Stimulated activated CD8-positive, alpha-beta memory T cell treated with anti-CD3 and anti-CD28 coated beads, Interleukin-15, amount 100 ng/mL, for 48 hours (primary cell): ENCODE measurements around the gene WWOX.
"Not testable (repeated sequence)": the region's sequence is repeated elsewhere in the genome, so short reads cannot be mapped to it uniquely, and the experiment has no call there.

Source experiments
- DNase-seq, 2 donors: peaks; one replicate each; pipeline ENCODE4 v3.0.0-alpha.2; 2020; ENCODE audit warnings: low read depth in 2 of 2

WWOX gene

DNA sequence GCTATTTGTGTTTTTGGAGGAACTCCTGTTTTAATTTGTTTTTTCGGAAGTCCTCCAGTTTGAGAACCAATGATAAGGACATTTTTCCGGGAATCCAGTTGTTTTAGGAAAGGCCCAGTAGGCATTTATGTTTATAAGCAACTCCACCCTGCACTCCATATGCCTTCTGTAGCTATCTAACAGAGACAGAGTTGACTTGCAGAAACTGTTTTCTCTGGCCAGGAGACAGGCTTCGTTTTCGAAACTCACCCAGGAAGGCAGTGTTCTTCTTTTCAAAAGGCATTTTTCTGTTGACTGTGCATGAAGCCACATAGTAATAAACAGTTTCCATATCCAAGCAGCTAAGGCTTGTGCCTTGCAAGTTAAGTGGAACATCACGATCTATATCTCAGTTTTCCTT is 587.1 kb downstream of the WWOX start:
- no peak for DNase-seq

GRCh38 chr16:78689028-78689427 is 589.6 kb downstream of the WWOX start:
- no peak for DNase-seq

DNA sequence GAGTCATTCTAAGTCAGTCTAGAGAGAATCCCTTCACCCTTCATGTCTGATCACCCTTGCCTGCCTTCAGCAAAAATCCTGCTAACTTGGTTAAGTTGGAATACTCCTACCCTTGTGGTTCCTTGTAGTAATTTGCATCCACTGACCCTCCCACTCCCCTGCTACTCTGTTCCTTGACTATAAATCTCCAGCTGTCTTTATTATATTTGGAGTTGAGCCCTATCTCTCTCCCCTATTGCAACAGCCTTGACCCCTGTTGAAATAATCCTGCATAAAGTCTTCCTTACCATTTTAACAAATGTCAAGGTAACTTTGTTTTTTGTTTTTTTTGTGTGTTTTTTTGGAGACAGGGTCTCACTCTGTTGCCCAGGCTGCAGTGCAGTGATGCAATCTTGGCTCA is 590.1 kb downstream of the WWOX start:
- no peak for DNase-seq

GRCh38 chr16:78690510-78690909 is 591.1 kb downstream of the WWOX start:
- no peak for DNase-seq

DNA sequence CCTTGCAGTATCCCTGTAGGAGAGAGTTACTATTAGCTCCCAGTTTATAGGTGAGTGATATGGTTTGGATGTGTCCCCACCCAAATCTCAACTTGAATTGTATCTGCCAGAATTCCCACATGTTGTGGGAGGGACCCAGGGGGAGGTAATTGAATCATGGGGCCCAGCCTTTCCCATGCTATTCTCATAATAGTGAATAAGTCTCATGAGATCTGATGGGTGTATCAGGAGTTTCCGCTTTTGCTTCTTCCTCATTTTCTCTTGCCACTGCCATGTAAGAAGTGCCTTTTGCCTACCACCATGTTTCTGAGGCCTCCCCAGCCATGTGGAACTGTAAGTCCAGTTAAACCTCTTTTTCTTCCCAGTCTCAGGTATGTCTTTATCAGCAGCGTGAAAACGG is 592.3 kb downstream of the WWOX start:
- not testable (repeated sequence) for DNase-seq

- no peak for DNase-seq
Observed at GRCh38 chr16:78693496-78693895, 594.0 kb downstream of the WWOX start.

DNA sequence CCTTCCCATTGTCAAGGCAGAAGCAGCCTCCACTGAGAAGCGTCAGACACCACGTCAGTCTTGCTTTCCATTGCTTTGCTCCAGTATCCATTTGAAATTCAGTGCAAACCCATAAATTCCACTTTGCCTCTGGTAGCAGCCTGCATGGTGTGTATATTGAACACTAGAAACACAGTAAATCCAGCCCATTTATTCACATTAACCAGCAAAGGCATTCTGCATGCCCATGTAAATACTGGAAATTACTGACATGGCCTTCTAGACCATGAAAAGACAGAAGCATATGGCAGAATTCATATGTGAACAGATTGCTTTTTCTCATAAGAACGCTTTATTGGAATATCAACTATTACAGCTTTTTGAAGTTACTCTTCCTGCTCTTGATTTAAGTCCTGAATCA is 595.0 kb downstream of the WWOX start:
- DNase-seq: no peak

DNA sequence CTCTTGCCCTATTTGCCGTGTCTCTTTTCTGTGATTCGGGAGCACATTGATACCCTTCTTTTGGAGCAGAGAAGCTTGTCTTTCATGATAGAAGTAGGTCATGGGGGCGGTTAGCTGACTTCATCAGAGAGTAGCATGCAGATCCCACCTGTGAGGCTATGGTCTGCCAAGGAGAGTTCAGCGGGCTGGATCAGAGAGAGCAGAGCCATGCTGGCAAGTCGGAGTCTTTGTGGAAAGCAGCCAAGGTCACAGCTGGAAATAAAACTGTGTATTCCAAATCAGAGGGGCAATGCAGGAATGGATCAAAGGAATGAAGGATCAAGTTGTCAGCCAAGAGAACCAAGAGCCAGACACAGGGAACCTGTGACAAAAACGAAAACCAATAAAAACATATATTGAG is 595.9 kb downstream of the WWOX start:
- DNase-seq: no peak

GRCh38 chr16:78696797-78697196 is 597.3 kb downstream of the WWOX start:
- no peak for DNase-seq

- no peak for DNase-seq
Observed at GRCh38 chr16:78697426-78697825, 598.0 kb downstream of the WWOX start.

DNA sequence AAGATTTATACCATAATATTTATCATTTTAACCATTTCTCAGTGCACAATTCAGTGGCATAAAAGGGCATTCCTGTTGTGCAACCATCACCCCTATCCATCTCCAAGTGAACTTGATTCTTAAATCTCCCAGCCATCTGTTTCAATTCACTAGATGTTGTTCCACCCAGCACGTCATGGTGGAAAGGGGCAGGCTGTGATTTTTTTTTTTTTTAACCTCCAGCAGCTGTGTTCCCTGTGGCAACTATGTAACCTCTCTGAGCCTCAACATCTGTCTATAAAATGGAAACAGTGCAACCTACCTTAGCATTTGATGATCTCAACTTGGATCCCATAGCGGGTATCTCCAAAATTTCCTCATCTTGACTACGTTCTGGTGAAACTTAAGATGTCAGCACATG is 604.5 kb downstream of the WWOX start:
- no peak for DNase-seq

DNA sequence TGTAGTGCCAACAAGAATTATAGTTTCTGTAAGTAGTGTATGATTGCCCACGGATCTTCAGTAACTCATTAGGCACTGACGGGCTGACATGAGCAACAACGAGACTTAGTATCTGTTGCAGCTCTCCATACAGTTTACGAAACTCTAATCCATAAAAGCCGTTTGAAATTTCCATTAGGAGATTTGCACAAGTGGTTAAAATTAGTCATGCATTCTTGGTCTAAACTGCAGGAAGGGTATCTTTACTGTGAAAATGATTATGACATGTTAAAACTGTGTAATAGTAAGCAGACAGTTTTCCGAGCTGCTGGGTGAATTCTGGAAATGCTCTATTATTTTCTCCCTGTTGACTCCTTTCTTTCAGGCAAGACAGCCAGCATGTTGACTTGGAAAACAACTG is 605.0 kb downstream of the WWOX start:
- DNase-seq: no peak

DNA sequence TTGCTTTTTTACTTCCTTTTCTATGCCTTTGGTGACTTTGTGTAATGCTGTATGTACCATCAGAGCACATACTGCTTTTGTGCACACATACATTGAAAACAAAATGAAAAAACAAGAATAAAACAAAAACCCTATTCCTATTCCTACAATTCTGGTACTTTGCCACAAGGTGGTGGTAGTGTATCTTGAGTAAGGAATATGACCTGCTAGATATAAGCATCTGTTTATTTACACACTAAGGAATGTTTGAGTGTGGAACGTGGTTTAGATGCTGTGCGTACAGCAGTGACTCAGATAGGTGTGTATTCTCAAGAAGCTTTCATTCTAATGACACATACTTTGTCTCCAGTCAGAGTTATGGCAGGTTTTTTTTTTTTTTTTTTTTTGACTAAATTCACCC is 606.2 kb downstream of the WWOX start:
- DNase-seq: no peak

DNA sequence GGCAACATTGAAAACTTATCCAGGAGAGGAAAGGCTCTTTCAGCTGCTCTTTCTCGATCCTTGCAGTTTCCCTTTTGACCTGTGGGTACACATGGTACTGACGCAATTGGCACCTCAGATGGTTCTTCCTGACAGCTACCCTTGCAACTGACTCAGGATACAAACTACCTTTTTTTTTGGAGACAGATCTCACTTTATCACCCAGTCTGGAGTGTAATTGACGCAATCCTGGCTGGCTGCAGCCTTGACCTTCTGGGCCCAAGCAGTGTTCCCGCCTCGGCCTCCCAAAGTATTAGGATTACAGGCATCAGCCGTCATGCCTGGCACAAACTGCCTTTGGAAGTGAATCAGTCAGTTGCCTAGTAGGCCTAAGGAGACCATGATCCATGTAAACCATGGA is 607.2 kb downstream of the WWOX start:
- no peak for DNase-seq

DNA sequence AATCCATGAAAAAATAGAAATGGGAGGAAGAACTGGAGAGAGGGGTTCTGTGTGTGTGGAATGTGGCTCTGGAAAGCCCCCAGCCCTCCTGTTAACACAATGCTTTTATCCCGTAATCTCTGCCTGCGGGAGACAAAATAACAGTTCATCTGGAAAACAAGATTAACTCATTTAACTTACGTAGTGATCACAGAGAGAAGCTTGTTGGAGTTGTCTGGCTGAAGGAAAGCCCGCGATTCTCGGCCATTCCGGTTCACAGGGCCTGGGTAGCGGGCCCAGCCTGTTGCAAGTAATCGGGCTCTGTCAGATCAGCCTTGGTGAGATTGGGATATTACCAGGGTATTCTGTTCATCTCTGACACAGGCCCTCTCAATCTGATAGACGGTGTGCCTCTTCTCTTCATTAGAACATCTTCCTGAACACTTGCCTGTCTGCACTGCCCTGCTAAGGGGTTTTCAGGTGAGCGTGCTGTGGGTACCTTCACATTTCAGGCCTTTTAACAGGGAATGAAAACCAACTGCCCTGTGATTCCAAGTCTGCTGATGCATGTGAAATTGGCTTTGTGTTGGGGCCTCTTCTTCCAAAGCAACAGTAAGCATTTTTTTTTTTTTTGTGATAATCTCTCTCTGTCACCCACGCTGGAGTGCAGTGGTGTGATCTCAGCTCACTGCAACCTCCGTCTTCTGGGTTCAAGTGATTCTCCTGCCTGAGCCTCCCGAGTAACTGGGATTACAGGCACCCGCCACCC is 609.9 kb downstream of the WWOX start:
- DNase-seq: no peak

DNA sequence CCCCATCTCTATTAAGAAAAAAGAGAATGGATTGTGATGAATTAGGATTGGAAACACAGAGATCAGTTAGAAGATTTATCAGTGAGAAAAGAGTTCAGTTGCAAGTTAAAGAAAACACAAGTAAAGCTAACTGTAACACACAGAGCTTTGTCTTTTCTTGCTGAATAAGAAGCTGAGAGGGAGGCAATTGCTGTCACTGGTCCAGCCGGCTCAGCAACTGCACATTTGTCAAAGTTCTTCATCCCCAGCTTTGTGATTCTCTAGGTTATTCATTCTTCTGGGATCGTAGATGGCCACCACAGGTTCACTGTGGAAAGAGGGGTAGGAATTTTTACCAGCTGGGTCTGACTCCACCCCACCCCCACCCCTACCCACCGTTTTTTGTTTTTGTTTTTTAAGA is 615.7 kb downstream of the WWOX start:
- no peak for DNase-seq

- DNase-seq: no peak
Observed at GRCh38 chr16:78715673-78716072, 616.2 kb downstream of the WWOX start.

DNA sequence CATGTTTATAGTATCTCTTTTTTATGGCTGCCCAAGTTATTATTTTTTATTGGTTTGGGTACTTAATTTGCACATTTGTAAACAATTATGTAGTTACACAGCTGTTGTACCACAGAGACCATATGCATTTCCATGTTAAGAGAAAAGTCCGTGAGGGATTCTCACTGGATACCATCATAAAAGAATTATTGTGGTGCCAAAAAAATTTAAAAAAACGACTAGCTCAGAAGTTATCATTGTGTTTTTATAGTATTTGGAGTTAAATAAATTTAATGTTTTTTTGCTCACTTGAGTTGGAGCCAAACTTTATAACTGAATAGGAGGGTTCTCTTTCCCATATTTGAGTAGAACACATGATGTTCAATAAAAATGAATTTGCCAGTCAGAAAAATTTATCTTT is 618.7 kb downstream of the WWOX start:
- DNase-seq: no peak

- DNase-seq: no peak
Observed at GRCh38 chr16:78720416-78720815, 621.0 kb downstream of the WWOX start.

DNA sequence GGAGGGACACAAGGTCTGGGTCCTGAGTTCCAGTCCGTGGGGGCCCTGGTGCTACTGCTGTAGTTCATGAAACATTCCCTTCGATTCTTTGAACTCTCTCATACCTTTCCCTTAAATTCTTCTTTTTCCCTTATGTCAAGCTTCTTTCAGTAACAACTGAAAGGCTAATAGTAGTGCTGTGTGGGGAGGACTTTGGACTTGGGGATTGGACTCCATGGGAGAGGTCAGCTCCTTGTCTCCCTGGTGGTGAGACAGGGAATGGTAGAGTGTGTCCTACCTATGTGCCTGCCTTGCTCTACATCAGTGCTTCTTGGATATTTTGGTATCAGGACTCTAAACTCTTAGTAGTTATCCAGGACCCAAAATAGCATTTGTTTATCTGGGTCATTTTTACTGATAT is 628.1 kb downstream of the WWOX start:
- DNase-seq: no peak

DNA sequence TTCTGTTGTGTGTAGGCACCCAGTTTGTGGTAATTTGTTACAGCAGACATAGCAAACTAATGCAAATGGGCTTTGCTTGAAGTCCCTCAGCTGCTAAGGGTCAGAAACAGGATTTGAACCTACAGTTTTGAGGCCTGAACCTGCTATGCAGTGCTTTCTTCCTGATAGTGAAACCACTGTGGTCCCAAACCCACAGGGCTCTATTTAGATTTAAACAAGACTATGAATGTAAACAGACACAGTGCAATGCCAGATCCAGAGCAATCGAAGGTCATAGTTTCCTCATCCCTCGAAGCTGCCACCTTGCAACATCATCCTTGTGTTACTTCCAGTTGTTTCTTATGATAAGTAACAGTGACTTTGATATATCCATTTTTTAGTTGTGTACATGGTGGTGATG is 630.2 kb downstream of the WWOX start:
- no peak for DNase-seq

DNA sequence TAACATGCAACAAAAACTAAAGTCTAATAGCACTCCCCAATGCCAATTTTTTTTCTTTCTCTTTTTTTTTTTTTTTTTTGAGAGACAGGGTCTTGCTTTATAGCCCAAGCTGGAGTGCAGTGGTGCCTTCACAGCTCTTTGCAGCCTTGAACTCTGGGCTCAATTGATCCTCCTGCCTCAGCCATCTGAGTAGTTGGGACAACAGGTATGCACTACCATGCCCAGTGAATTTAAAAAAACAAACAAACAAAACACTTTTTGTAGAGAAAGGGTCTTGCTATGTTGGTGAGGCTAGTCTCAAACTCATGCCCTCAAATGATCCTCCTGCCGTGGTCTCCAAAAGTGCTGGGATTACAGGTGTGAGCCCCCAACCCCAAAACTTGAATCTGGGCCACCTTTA is 632.3 kb downstream of the WWOX start:
- DNase-seq: no peak

DNA sequence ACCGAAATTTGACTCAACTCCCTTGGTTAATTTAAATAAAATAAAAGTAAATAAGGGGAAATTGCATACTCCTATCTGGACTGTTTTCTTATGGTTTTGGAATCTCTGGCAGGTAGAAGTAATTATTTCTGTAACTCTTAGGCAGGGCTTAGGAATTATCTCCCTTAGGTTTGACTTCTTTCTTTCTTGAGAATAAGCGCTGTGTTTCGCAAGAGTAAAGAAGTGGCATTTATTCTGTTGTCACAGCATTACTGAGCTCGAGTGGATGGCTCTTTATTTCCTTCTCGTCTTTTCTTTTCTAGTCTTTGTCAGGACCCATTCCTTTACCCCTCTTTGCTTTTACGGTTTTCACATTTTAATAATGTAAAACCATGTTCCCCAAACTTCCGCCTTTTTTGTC is 633.2 kb downstream of the WWOX start:
- DNase-seq: no peak

DNA sequence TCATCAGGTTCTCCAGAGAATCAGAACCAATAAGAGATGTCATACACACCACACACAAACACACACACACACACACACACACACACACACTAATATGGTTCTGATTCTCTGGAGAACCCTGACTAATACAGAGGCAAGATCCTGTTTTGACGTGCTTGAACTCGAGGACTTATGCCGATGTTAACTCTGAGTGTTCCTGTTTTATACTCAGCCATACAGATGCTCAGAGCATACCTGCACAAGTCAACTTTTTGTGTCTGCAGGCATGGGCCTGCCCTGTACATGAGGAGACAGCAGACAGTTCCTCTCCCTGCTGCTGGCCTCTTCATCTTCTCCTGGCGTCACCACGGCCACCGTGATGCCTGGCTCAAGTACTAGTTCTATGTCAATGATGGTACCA is 635.9 kb downstream of the WWOX start:
- DNase-seq: no peak
